RWPE1 (cell line): Measurements from ENCODE around the gene ASIP.
"Not testable (repeated sequence)": the region's sequence is repeated elsewhere in the genome, so short reads cannot be mapped to it uniquely, and the experiment has no call there.

Experiments used
- CTCF ChIA-PET: fragments of 350-600 bp; sonication (Branson Sonifier 250); formaldehyde crosslinking; extraction: SDS; loops from one replicate; lab custom pipeline; 2021; lab: Yijun Ruan, JAX
- POLR2A ChIA-PET: fragments of 400-600 bp; formaldehyde crosslinking; extraction: SDS; loops from one replicate; lab custom pipeline; 2020; ENCODE audit warnings: antibody characterized with exemption; ENCODE audit not compliant: low non-redundant PET; lab: Yijun Ruan, JAX
- DNase-seq: peaks from one replicate; pipeline ENCODE4 v3.0.0; 2012; ENCODE audit warnings: low spot score
- H3K27ac ChIP-seq: fragments of 450-650 bp; 2 replicates; pipeline ENCODE4 v1.5.1; 2017
- TF ChIP-seq, protein P1 (sequence below): fragments of 450-650 bp; conservative IDR thresholded peaks from 2 replicates; pipeline ENCODE4 v1.5.1; 2017; ENCODE audit warnings: low read depth, mild to moderate bottlenecking

Gene ASIP

DNA sequence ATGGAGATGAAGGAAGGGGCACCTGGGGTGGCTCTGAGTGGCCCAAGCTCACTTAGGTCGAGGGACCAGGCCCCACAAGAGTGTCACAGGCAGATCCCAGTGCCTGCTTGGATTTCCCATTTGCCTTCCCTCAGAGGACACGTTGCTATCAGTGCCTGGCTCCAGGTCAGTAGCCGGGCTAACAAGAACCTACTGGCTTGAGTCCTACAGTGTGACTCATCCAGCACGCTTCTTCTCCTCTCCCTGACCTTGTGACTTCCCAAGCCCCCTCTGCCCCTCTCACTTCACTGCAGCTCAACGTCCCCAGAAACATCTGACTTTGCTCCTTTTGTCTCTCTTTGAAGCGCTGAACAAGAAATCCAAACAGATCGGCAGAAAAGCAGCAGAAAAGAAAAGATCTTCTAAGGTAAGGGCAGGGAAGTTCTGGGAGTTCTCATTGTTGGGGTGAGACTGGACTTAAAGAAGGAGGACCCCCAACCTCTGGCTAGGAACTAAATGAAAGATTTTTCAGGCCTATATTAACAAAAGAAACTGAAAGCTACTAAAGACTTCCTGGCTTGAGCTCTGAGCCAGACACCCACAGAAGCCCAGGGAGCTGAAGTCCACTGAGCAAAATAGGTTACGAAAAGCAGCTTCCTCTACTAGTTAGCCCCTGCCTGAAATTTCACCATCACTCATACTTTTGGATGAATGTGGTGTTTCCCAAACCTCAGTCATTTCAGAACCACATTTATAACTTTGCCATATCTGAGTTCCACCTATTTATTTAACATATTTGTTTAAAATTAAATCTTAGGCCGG lies 21.5 kb downstream of the ASIP start:
- POLR2A ChIA-PET = interaction anchor here (0.7 kb wide), 1 partner anchor 443 kb away, joined by 5 read pairs; no protein-coding TSS in a partner anchor
- CTCF ChIA-PET = interaction anchor here (1.2 kb wide), 1 partner anchor 72 kb away, joined by 7 read pairs; no protein-coding TSS in a partner anchor
- H3K27ac ChIP-seq = 0 out of 2 replicates have a peak overlapping the region, but pooled peaks have one; percentile 13
- TF ChIP-seq, protein P1, sequence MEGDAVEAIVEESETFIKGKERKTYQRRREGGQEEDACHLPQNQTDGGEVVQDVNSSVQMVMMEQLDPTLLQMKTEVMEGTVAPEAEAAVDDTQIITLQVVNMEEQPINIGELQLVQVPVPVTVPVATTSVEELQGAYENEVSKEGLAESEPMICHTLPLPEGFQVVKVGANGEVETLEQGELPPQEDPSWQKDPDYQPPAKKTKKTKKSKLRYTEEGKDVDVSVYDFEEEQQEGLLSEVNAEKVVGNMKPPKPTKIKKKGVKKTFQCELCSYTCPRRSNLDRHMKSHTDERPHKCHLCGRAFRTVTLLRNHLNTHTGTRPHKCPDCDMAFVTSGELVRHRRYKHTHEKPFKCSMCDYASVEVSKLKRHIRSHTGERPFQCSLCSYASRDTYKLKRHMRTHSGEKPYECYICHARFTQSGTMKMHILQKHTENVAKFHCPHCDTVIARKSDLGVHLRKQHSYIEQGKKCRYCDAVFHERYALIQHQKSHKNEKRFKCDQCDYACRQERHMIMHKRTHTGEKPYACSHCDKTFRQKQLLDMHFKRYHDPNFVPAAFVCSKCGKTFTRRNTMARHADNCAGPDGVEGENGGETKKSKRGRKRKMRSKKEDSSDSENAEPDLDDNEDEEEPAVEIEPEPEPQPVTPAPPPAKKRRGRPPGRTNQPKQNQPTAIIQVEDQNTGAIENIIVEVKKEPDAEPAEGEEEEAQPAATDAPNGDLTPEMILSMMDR = no peak
- no peak for DNase-seq

GRCh38 chr20:34263468-34263867 lies 22.2 kb downstream of the ASIP start:
- POLR2A ChIA-PET = interaction anchor here (0.7 kb wide), 1 partner anchor 443 kb away, joined by 5 read pairs; no protein-coding TSS in a partner anchor
- H3K27ac ChIP-seq = not testable (repeated sequence)
- CTCF ChIA-PET = interaction anchor here (1.2 kb wide), 1 partner anchor 72 kb away, joined by 7 read pairs; no protein-coding TSS in a partner anchor

DNA sequence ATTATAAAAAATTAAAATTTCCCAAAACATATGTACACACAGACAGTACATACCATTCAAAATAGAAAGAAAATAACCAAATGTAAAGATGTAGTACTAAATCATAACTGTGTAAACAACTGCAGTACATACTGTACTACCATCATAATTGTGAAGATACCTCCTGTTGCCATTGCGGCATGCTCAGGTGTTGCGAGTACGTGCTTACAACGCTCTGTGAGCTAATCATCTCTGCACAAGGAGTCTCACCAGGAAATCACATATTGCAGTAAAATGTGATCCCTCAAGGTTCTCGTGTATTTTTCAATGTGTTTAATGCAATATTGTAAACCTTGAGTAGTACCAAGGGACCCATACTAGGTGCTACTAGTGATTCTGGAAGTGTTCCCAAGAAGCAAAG lies 22.9 kb downstream of the ASIP start:
- DNase-seq = no peak
- no peak overlapping the region for H3K27ac ChIP-seq
- POLR2A ChIA-PET = no interaction called here
- CTCF ChIA-PET = no interaction called here
- TF ChIP-seq, protein P1 = no peak

More at GRCh38 chr20:34263468-34263867, 22.2 kb downstream of the ASIP start:
- not testable (repeated sequence) for DNase-seq

GRCh38 chr20:34268145-34268544 lies 26.9 kb downstream of the ASIP start:
- ChIA-PET POLR2A (no interaction called here), CTCF (interaction anchor here (0.6 to 2.3 kb wide), 2 partner anchors 13 to 1935 kb away, joined by 6 to 8 read pairs; no protein-coding TSS in a partner anchor)
- TF ChIP-seq, protein P1 = no peak

GRCh38 chr20:34268851-34269636 lies 27.8 kb downstream of the ASIP start:
- peak overlapping the region; percentile 1; the same call in 1 of the 2 replicates for H3K27ac ChIP-seq
- no peak for DNase-seq
- ChIA-PET CTCF (interaction anchor here (0.7 to 2.3 kb wide), 3 partner anchors 14 to 139 kb away, joined by 3 to 8 read pairs (median 6); no protein-coding TSS in a partner anchor), POLR2A (interaction anchor here (0.6 kb wide), 1 partner anchor 79 kb away, joined by 4 read pairs; no protein-coding TSS in a partner anchor)
- TF ChIP-seq, protein P1 = no peak

More at GRCh38 chr20:34268145-34268544, 26.9 kb downstream of the ASIP start:
- H3K27ac ChIP-seq = no peak overlapping the region
- no peak for DNase-seq

- TF ChIP-seq, protein P1 = no peak
- ChIA-PET CTCF (interaction anchor here (0.6 to 1.0 kb wide), 3 partner anchors 9 to 79 kb away, joined by 3 to 6 read pairs (median 3); no protein-coding TSS in a partner anchor), POLR2A (interaction anchor here (0.6 to 0.7 kb wide), 2 partner anchors 80 to 307 kb away, joined by 4 to 12 read pairs; no protein-coding TSS in a partner anchor)
- DNase-seq = no peak
- H3K27ac ChIP-seq = no peak overlapping the region
Observed at GRCh38 chr20:34269996-34270627, 28.9 kb downstream of the ASIP start.
